ENCODE data around the gene TGDS. TPM values are rescaled to one million over a fixed set of nuclear protein-coding genes. Genes with fewer than 3 reads are reported as not detected.

Gene TGDS
- total RNA-seq, 4 donors from 2014 or later: 5.8 to 19.6 (median 8.8) TPM

DNA sequence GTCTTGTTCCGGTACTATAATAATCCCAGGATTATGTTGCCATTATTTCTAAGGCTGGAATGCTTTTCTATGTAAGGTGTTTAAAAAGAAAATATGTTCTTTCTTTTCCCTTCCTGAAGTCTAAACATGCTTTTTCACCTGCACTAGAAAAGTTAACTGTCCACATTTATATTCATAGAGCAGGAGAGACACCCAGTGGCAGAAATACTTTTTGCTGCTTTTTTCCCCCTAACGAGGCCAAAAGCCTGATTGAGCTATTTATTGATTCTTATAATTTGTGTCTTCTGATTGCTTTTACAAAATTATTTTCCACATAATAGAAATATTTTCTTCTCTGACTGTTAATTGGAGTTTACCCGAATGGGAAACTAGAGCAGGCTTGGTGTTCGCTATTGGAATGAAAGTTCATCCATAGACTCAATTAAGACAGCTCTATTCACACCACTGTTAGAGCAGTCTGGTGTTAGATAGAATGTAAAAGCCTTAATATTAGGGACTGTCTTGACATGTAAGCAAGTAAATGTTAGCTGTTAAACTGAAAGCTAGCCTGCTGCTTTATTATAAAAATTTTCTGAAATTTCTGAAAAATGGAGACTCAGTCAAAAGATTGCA is 21.5 kb upstream of the TGDS start:
- DNase-seq (ENCODE audit: low spot score in 2 of 2): no peak
- no peak overlapping the region for H3K4me3 ChIP-seq (ENCODE audit: low read depth, poor library complexity, severe bottlenecking)
- intact Hi-C loops (cut with DNase I; ENCODE audit: low total_unique reads): loop anchor here (5.0 to 10.0 kb wide), 2 partner anchors 183 to 1030 kb away; no protein-coding TSS in a partner anchor
- WGBS, 2 donors: 61 to 66% methylated on average over 4 of the region's 4 CpGs
- TF ChIP-seq CTCF (IDR thresholded peaks at IDR 0.05): no peak

DNA sequence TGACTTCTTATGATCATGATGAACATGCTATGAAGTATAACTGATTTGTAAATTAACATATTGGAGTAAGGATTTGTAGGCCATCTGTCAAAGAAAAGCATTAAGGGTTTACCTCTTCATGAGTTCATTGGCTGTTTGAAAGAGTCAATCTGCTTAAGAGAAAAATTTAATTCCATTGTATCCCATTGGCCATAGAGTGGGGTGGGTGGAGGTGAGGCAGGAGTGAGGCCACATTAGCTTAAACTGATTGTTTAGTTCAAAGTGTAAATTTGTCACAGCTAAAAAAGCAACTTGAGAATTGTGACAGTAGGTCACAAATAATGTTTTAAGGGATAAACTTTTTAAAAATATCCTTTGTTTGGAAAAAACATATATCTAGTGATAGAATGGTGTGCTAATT is 17.1 kb upstream of the TGDS start:
- DNase-seq (ENCODE audit: low spot score in 2 of 2): no peak
- TF ChIP-seq POLR2A (IDR thresholded peaks at IDR 0.05) (no peak), CTCF (IDR thresholded peaks at IDR 0.05) (no peak)
- intact Hi-C loops (cut with DNase I; ENCODE audit: low total_unique reads): loop anchor here (10.0 kb wide), 1 partner anchor 178 kb away; no protein-coding TSS in a partner anchor
- H3K4me3 ChIP-seq (ENCODE audit: low read depth, poor library complexity, severe bottlenecking): no peak overlapping the region

GRCh38 chr13:94612050-94612449 is 16.1 kb upstream of the TGDS start:
- no peak overlapping the region for H3K4me3 ChIP-seq (ENCODE audit: low read depth, poor library complexity, severe bottlenecking)
- 56 to 79% methylated on average over 4 of the region's 4 CpGs for WGBS, 2 donors
- no peak for TF ChIP-seq POLR2A (IDR thresholded peaks at IDR 0.05)
- TF ChIP-seq CTCF (IDR thresholded peaks at IDR 0.05): no peak
- intact Hi-C loops (cut with DNase I; ENCODE audit: low total_unique reads): loop anchor here (10.0 kb wide), 1 partner anchor 177 kb away; no protein-coding TSS in a partner anchor
- no peak for DNase-seq (ENCODE audit: low spot score in 2 of 2)

DNA sequence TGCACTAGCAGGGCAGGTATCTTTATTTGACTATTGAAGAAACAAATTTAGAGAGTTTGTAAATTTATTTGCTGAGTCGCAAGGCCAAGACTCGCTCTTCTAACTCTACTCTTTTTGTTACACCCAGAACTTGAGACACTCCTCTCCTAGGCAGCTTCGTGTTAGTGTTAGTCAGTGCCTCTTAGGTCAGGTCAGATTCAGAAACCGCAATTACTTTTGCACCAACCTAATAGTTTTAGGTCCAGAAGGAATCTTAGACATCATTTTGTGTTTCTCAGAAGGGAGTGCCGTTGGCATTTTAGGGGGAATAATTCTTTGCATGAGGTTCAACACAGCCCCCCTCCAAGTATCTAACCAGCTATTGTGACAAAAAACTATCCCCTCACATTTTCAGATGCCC is 14.5 kb upstream of the TGDS start:
- intact Hi-C loops (cut with DNase I; ENCODE audit: low total_unique reads): loop anchor here (10.0 kb wide), 1 partner anchor 176 kb away; no protein-coding TSS in a partner anchor
- no peak overlapping the region for H3K4me3 ChIP-seq (ENCODE audit: low read depth, poor library complexity, severe bottlenecking)
- TF ChIP-seq CTCF (IDR thresholded peaks at IDR 0.05) (no peak), POLR2A (IDR thresholded peaks at IDR 0.05) (no peak)
- WGBS, 2 donors: 90 to 94% methylated on average over 5 of the region's 5 CpGs
- DNase-seq (ENCODE audit: low spot score in 2 of 2): no peak

DNA sequence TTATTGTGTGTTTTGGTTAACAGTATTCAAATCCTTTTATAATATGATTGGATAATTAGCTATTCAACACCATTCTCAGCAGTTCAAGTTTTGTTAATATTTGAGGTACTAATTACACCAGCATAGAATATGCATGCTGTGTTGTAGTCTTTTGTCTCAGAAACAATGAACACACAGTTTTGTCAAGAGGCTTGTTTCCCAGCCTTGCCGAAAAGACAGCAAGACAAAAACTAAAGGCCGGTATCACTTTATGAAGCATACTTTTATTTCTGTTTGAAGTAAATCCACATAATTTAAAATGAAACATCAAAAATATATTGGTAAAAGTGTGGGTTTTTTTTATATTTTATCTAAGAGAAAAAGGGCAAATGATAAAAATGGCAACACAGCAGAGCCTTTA is 13.2 kb upstream of the TGDS start:
- intact Hi-C loops (cut with DNase I; ENCODE audit: low total_unique reads): no loop called here
- TF ChIP-seq POLR2A (IDR thresholded peaks at IDR 0.05) (no peak), CTCF (IDR thresholded peaks at IDR 0.05) (no peak)
- WGBS, 2 donors: 95 to 99% methylated on average over 2 of the region's 2 CpGs
- no peak for DNase-seq (ENCODE audit: low spot score in 2 of 2)
- no peak overlapping the region for H3K4me3 ChIP-seq (ENCODE audit: low read depth, poor library complexity, severe bottlenecking)

DNA sequence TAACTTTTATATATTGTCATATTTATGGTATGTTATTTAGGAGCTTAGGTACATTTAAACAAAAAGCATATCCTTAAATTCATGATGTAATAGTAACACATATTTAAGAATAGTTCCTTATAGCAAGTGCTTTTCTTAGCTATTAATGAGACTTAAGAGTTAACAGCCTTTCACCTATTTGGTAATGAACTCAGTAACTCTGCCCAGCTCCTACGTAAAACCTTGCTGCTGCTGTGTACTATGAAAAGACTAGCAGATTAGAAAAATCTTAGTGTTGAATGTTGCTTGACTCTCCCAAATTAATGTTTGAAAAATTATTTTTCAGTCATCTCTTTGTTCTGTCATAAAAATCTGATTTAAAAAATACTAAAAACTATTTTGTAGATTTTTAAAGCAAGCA is 12.6 kb upstream of the TGDS start:
- TF ChIP-seq POLR2A (IDR thresholded peaks at IDR 0.05) (no peak), CTCF (IDR thresholded peaks at IDR 0.05) (no peak)
- DNase-seq (ENCODE audit: low spot score in 2 of 2): no peak
- intact Hi-C loops (cut with DNase I; ENCODE audit: low total_unique reads): no loop called here
- no peak overlapping the region for H3K4me3 ChIP-seq (ENCODE audit: low read depth, poor library complexity, severe bottlenecking)
- 69 to 72% methylated on average over 1 of the region's 1 CpG for WGBS, 2 donors
